SK-N-DZ (cell line): ENCODE results near the gene R3HDM2.

Source experiments
- DNase-seq: peaks from one replicate; pipeline ENCODE4 v3.0.0-alpha.2; 2015; ENCODE audit warnings: low spot score
- small RNA-seq, 2 experiments: library from RNA; depleted of rRNA; stranded (forward); fragments of <200 nt; gene quantifications; one replicate each; pipeline ENCODE3, GENCODE V24; 2014

Gene R3HDM2

DNA sequence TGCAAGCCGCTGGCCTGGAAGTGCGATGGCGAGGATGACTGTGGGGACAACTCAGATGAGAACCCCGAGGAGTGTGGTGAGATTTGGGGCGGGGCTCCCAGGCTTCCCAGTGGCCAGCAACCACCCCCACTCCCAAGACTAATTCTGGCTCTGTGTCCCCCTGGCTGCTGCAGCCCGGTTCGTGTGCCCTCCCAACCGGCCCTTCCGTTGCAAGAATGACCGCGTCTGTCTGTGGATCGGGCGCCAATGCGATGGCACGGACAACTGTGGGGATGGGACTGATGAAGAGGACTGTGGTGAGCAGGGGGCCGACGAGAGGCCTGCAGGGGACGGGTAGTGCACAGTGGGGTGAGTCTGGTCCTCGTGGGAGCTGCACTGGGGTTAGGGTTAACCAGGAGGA is 226.4 kb downstream of the R3HDM2 start:
- DNase-seq: no peak

DNA sequence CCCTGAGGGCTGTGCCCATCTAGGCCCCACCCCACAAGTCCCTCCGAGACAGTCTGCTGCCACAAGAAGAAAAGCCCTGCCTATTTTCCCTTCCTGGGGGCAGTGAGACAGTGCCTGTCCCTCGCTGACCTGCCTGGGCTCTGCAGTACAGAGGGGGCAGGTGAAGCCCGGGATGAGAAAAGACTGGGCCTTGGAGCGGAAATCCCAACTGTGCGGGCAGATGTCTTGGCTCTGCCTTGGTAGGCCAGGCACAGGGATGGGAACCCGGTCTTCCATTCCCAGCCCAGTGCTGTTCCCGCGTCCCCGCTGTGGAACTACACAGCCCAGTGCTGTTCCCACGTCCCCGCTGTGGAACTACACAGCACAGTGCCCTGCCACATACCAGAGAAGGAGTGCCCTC is 227.1 kb downstream of the R3HDM2 start:
- no peak for DNase-seq

Small RNAs within 50 kb of the gene (small RNA-seq; reads per million reads assigned to genes)
- gene RNU6-879P: 0 reads per million in 2 experiments
